ENCODE results near the gene RGL2. TPM values are rescaled to one million over a fixed set of nuclear protein-coding genes. Genes with fewer than 3 reads are reported as not detected.
"Not testable (repeated sequence)": the region's sequence is repeated elsewhere in the genome, so short reads cannot be mapped to it uniquely, and the experiment has no call there.

Gene RGL2
- total and polyA plus RNA-seq, 2 experiments from 2014 or later, result 18.5 to 23.3 TPM

- in situ Hi-C loops (cut with MboI), result no loop called here
- whole genome bisulfite sequencing, 2 experiments (ENCODE audit: low coverage in 1 of 2, low lambda C conversion rate in 2 of 2, missing lambda C conversion rate in 2 of 2), result 3 to 6% methylated on average over 58 to 66 of the region's 80 CpGs
- Histone ChIP-seq H3K4me2 (ENCODE audit: unreplicated experiment) (peak within 1 kb of the TSS; percentile 98), H3K36me3 (ENCODE audit: low read depth) (peaks cover 40% of the 10 kb centered on the region), H3K27me3 (replicated peaks; ENCODE audit: insufficient read depth) (no peaks in the 10 kb centered on the region), H3K4me1 (ENCODE audit: insufficient read depth) (peaks cover 35% of the 10 kb centered on the region), H3K9ac (peak within 1 kb of the TSS; percentile 88), H4K20me1 (ENCODE audit: insufficient read depth) (peaks cover 4% of the 10 kb centered on the region; the same call in 1 of the 2 replicates), H3K27ac (peak within 1 kb of the TSS; percentile 81), H3K4me3 (peak within 1 kb of the TSS; percentile 61), H3K79me2 (ENCODE audit: insufficient read depth) (peaks cover 41% of the 10 kb centered on the region), H3K9me2 (ENCODE audit: insufficient read depth) (no peaks in the 10 kb centered on the region), H3K9me3 (ENCODE audit: low read depth) (no peaks in the 10 kb centered on the region), H3F3A (ENCODE audit: insufficient read depth) (peaks cover 63% of the 10 kb centered on the region), H2AFZ (no peak within 1 kb of the TSS)
- DNase-seq, result peak; percentile 87
- no peak for TF ChIP-seq EZH2phosphoT487 (IDR thresholded peaks at IDR 0.05; ENCODE audit: insufficient read depth, low read depth)
- TF ChIP-seq EZH2 (IDR thresholded peaks at IDR 0.05; ENCODE audit: insufficient read depth, poor library complexity, severe bottlenecking), result no peak
Observed at GRCh38 chr6:33276864-33277662, 21.7 kb downstream of the RGL2 start, which contains the start of gene B3GALT4. Gene B3GALT4 (plus strand): TSS chr6:33277123. CDS start chr6:33277420, 297 bp downstream.

DNA sequence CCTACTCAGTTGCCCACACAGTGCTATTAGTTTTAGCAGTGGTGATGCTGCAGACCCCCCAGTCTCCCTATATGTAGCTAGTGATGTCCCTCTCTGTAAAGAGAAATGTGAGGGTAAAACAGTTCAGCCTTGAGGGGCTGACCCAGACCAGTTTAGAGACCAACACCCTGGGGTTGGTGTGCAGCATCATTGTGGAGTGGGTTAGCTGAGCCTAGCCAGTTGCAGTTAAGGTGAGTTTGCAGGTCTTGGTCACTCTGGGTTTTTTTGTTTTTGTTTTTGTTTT lies 22.2 kb downstream of the RGL2 start:
- Histone ChIP-seq H3K36me3 (ENCODE audit: low read depth) (peaks cover 40% of the 10 kb centered on the region), H3K9me3 (ENCODE audit: low read depth) (no peaks in the 10 kb centered on the region), H3K27me3 (replicated peaks; ENCODE audit: insufficient read depth) (no peaks in the 10 kb centered on the region), H3K4me1 (ENCODE audit: insufficient read depth) (peaks cover 35% of the 10 kb centered on the region), H3K4me2 (ENCODE audit: unreplicated experiment) (peak overlapping the region; percentile 98), H3K79me2 (ENCODE audit: insufficient read depth) (peaks cover 43% of the 10 kb centered on the region), H3F3A (ENCODE audit: insufficient read depth) (peaks cover 63% of the 10 kb centered on the region), H3K27ac (peak overlapping the region; percentile 40), H3K9me2 (ENCODE audit: insufficient read depth) (no peaks in the 10 kb centered on the region), H3K9ac (peak overlapping the region; percentile 88), H4K20me1 (ENCODE audit: insufficient read depth) (peaks cover 4% of the 10 kb centered on the region; the same call in 1 of the 2 replicates), H3K4me3 (peak overlapping the region; percentile 61), H2AFZ (no peak overlapping the region)
- in situ Hi-C loops (cut with MboI), result no loop called here
- peak; percentile 20 for DNase-seq
- TF ChIP-seq EZH2phosphoT487 (IDR thresholded peaks at IDR 0.05; ENCODE audit: insufficient read depth, low read depth), result no peak
- TF ChIP-seq EZH2 (IDR thresholded peaks at IDR 0.05; ENCODE audit: insufficient read depth, poor library complexity, severe bottlenecking), result no peak

GRCh38 chr6:33275795-33276580 lies 22.8 kb downstream of the RGL2 start:
- H3K4me2 ChIP-seq (ENCODE audit: unreplicated experiment), result peak overlapping the region; percentile 98
- H3K9me2 ChIP-seq (ENCODE audit: insufficient read depth); H2AFZ ChIP-seq; H3K27me3 ChIP-seq (replicated peaks; ENCODE audit: insufficient read depth); H4K20me1 ChIP-seq (ENCODE audit: insufficient read depth); in situ Hi-C loops (cut with MboI); H3K9me3 ChIP-seq (ENCODE audit: low read depth); DNase-seq: not testable (repeated sequence)
- H3F3A ChIP-seq (ENCODE audit: insufficient read depth), result peaks cover 57% of the 10 kb centered on the region
- peak overlapping the region; percentile 88 for H3K9ac ChIP-seq
- H3K79me2 ChIP-seq (ENCODE audit: insufficient read depth), result peaks cover 47% of the 10 kb centered on the region
- 80% methylated on average over 16 of the region's 16 CpGs for WGBS, 2 experiments (ENCODE audit: low coverage in 1 of 2, low lambda C conversion rate in 2 of 2, missing lambda C conversion rate in 2 of 2)
- peaks cover 40% of the 10 kb centered on the region for H3K36me3 ChIP-seq (ENCODE audit: low read depth)
- peak overlapping the region; percentile 61 for H3K4me3 ChIP-seq
- peaks cover 35% of the 10 kb centered on the region for H3K4me1 ChIP-seq (ENCODE audit: insufficient read depth)
- peak overlapping the region; percentile 81 for H3K27ac ChIP-seq

DNA sequence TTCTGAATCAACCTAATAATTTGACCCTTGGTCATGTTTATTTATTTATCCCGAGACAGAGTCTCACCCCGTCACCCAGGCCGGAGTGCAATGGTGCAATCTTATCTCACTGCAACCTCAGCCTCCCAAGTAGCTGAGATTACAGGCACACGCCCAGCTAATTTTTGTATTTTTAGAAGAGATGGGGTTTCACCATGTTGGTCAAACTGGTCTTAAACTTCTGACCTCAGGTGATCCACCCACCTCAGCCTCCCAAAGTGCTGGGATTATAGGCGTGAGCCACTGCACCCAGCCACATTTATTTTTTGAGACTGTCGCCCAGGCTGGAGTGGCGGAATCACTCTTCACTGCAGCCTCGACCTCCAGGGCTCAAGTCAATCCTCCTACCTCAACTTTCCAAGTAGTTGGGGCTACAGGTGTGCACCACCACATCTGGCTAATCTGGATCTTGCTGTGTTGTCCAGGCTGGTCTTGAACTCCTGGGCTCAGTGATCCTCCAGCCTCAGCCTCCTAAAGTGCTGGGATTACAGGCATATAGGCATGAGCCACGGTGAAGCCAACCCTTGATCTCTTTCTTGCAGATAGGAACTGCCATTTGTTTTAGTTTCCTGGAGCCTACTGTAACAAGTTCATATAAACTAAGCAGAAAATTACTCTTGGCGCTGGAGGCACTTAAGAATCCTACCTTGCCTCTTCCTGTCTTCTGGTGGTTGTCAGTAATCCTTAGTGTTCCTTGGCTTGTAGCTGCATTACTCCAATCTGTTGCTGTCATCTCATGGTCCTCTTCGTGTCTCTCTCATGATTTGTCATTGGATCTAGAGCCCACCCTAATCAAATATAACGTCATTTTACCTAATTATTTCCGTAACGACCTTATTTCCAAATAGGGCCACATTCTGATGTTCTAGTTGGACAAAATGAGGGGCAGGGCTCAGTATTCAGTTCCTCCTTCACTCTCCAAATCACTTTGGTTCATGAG lies 24.5 kb downstream of the RGL2 start:
- Histone ChIP-seq H3F3A (ENCODE audit: insufficient read depth) (peaks cover 57% of the 10 kb centered on the region), H3K4me3 (peak overlapping the region; percentile 79), H3K9ac (peak overlapping the region; percentile 88), H3K27me3 (replicated peaks; ENCODE audit: insufficient read depth) (no peaks in the 10 kb centered on the region), H3K79me2 (ENCODE audit: insufficient read depth) (peaks cover 65% of the 10 kb centered on the region), H3K9me2 (ENCODE audit: insufficient read depth) (no peaks in the 10 kb centered on the region), H3K36me3 (ENCODE audit: low read depth) (peaks cover 40% of the 10 kb centered on the region), H4K20me1 (ENCODE audit: insufficient read depth) (peaks cover 4% of the 10 kb centered on the region; the same call in 1 of the 2 replicates), H3K9me3 (ENCODE audit: low read depth) (no peaks in the 10 kb centered on the region), H3K27ac (peak overlapping the region; percentile 81), H3K4me1 (ENCODE audit: insufficient read depth) (peaks cover 39% of the 10 kb centered on the region), H2AFZ (no peak overlapping the region), H3K4me2 (ENCODE audit: unreplicated experiment) (peak overlapping the region; percentile 98)
- DNase-seq, result no peak
- WGBS, 2 experiments (ENCODE audit: low coverage in 1 of 2, low lambda C conversion rate in 2 of 2, missing lambda C conversion rate in 2 of 2), result 55 to 61% methylated on average over 14 of the region's 14 CpGs
- in situ Hi-C loops (cut with MboI), result no loop called here
- no peak for TF ChIP-seq EZH2 (IDR thresholded peaks at IDR 0.05; ENCODE audit: insufficient read depth, poor library complexity, severe bottlenecking)
- no peak for TF ChIP-seq EZH2phosphoT487 (IDR thresholded peaks at IDR 0.05; ENCODE audit: insufficient read depth, low read depth)
